GM20431 (cell line): ENCODE measurements around the gene BNIP3.
"Not testable (repeated sequence)": the region's sequence is repeated elsewhere in the genome, so short reads cannot be mapped to it uniquely, and the experiment has no call there.

ENCODE experiments used
- in situ Hi-C: fragments of 300-500 bp; cut with MseI, MboI; formaldehyde crosslinking; loops from one replicate; pipeline ENCODE4 v1.15.0; 2020; ENCODE audit warnings: low sequenced_read_pairs; ENCODE audit not compliant: unreplicated experiment

The BNIP3 gene

GRCh38 chr10:132003282-132003924 lies 21.7 kb upstream of the BNIP3 start:
- in situ Hi-C loops, result no loop called here

- in situ Hi-C loops, result no loop called here
These were observed 20.3 kb upstream of the BNIP3 start for GRCh38 chr10:132002004-132002403.

GRCh38 chr10:132001238-132001972 lies 19.7 kb upstream of the BNIP3 start:
- in situ Hi-C loops, result no loop called here

GRCh38 chr10:131998845-131999681 lies 17.3 kb upstream of the BNIP3 start:
- in situ Hi-C loops, result no loop called here

- in situ Hi-C loops, result no loop called here
These were observed 16.5 kb upstream of the BNIP3 start for GRCh38 chr10:131998050-131998844.

- in situ Hi-C loops, result no loop called here
These were observed 15.8 kb upstream of the BNIP3 start for GRCh38 chr10:131997366-131998049.

GRCh38 chr10:131996466-131997365 lies 15.0 kb upstream of the BNIP3 start:
- in situ Hi-C loops, result no loop called here

- in situ Hi-C loops, result no loop called here
These were observed 12.7 kb upstream of the BNIP3 start for GRCh38 chr10:131994435-131994834.

GRCh38 chr10:131993275-131993674 lies 11.6 kb upstream of the BNIP3 start:
- in situ Hi-C loops, result no loop called here

- in situ Hi-C loops, result no loop called here
These were observed 10.0 kb upstream of the BNIP3 start for GRCh38 chr10:131991726-131992125.

GRCh38 chr10:131987786-131988185 lies 6.1 kb upstream of the BNIP3 start:
- in situ Hi-C loops, result not testable (repeated sequence)

GRCh38 chr10:131987301-131987700 lies 5.6 kb upstream of the BNIP3 start:
- in situ Hi-C loops, result not testable (repeated sequence)

GRCh38 chr10:131986851-131987250 lies 5.1 kb upstream of the BNIP3 start:
- in situ Hi-C loops, result not testable (repeated sequence)

GRCh38 chr10:131983780-131984179 lies 2.1 kb upstream of the BNIP3 start:
- in situ Hi-C loops, result no loop called here

GRCh38 chr10:131982796-131983195 lies 1.1 kb upstream of the BNIP3 start:
- in situ Hi-C loops, result no loop called here

- in situ Hi-C loops, result no loop called here
These were observed 548 bp upstream of the BNIP3 start for GRCh38 chr10:131982185-131982756.

- in situ Hi-C loops, result no loop called here
These were observed 828 bp downstream of the BNIP3 start for GRCh38 chr10:131980761-131981428.

- in situ Hi-C loops, result no loop called here
These were observed 1.4 kb downstream of the BNIP3 start for GRCh38 chr10:131980321-131980720.
